Activated CD8-positive, alpha-beta memory T cell treated with anti-CD3 and anti-CD28 coated beads for 48 hours (primary cell): Measurements from ENCODE around the gene TNNI3.
"Not testable (repeated sequence)": the region's sequence is repeated elsewhere in the genome, so short reads cannot be mapped to it uniquely, and the experiment has no call there.

Source experiments
- DNase-seq, 3 experiments: peaks; one replicate each; pipeline ENCODE4 v3.0.0-alpha.2; 2020; ENCODE audit warnings: low read depth in 2 of 3, low spot score in 2 of 3

TNNI3 gene

DNA sequence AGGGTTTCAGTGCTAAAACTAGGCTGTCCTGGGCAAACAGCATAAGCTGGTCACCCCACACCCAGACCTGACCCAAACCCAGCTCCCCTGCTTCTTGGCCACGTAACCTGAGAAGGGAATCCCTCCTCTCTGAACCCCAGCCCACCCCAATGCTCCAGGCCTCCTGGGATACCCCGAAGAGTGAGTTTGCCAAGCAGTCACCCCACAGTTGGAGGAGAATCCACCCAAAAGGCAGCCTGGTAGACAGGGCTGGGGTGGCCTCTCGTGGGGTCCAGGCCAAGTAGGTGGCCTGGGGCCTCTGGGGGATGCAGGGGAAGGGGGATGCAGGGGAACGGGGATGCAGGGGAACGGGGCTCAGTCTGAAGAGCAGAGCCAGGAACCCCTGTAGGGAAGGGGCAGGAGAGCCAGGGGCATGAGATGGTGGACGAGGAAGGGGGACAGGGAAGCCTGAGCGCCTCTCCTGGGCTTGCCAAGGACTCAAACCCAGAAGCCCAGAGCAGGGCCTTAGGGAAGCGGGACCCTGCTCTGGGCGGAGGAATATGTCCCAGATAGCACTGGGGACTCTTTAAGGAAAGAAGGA, 42.9 kb downstream of the TNNI3 start:
- no peak for DNase-seq

DNA sequence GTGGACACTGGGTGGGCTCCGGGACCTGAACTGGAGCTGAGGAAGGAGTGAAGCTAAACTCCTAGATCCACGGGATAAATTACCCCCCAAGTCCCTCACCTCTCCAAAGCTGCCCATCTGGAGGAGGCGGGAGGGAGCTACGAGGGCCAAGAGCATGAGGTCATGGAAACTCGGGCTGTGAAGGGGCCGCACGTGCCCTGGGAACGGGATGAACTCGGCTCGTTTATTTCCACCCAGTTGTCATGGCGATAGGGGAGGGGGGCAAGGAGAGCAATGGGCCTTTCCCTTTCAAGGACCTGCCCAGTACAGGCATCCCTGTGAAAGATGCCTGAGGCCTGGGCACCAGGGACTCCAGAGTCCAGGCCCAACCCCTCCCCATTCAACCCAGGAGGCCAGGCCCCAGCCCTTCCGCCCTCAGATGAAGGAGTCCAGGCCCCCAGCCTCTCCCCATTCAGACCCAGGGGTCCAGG, 43.9 kb downstream of the TNNI3 start:
- DNase-seq = no peak

- no peak for DNase-seq
Observed at GRCh38 chr19:55112777-55113569, 44.6 kb downstream of the TNNI3 start.

DNA sequence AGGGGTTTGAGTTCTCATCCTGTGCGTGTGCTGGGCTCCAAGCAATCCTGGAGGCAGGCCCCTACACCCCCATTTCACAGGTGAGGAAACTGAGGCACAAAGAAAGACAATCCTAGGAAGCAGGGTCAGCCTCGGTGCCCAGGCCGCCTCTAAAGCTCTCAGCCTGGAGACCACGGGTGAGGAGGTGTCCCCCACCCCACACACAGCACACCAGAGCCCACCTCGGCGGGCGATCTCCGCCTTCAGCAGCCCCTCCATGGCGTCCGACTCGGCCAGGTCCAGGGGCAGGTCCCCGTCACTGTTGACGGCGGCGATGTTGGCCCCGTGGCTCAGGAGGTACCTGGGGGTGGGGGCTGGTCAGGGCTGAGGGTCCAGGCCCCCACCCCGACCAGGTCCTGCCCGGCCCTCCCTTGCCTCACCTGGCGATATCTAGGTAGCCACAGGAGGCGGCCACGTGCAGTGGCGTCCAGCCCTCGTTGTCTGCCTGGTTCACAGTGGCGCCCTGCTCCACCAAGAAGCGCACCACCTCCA, 45.2 kb downstream of the TNNI3 start:
- DNase-seq = no peak

DNA sequence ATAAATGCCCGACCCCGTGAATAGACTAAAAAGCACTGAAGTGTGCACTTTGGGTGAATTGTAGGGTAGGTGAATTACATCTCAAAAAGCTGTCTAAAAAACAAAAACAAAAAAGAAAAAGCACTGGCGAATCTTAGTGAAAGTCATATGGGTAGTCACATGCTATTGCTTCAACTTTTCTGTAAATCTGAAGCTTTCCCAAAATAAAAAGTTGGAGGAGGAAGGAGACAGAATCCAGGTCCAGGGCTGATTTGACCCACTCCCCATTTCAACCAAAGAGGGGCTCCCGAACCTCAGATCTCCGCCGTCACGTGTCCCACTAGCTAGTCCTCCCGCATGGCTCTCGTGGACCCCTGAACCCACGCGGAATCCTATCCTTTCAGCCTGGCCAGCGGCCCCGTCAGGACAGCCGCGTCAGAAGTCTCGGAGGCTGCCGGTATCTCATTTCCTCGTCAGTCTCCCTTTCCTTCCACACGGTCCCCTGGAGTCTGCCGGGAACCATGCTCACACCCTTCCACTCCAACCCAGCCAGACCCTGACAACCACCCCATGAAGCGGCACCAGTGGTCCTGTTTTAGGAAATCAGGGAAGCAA, 46.2 kb downstream of the TNNI3 start:
- no peak for DNase-seq

DNA sequence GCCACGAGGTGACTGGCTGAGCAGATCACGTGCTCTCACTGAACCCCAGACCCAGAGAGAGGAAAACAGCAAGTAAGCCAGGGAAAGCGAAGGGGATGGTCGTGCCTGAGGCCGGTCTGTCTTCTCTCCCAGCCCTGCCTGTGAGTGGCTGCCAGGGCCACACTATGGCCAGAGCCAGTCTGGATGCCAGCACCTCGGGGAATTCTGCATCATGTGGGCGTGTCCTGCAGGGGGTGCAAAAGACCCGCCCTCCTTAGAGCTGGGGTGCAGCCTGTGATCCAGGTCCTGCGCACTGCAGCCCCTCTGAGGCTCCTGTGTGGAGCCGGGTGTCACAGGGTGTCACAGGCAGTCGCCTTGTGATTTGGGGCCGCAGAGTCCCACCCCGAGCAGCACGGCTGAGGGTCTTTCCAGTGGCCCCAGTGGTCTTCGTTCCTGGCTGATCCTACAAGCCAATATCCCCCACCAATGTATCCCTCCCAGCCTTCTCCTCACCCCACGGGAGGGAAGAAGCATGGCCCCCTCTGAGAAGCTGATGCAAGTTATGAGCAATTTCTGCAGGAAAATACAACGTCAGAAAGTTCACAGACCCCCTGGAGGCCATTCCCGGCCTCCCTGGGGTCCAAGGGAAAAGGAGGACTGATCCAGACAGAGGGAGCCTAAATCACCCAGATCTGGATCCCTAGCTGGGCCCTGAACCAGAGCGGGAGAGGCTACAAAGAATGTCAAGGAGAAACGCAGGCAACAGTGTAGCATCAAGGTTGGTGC, 47.8 kb downstream of the TNNI3 start:
- DNase-seq = no peak

GRCh38 chr19:55107252-55107651, 50.3 kb downstream of the TNNI3 start:
- not testable (repeated sequence) for DNase-seq

DNA sequence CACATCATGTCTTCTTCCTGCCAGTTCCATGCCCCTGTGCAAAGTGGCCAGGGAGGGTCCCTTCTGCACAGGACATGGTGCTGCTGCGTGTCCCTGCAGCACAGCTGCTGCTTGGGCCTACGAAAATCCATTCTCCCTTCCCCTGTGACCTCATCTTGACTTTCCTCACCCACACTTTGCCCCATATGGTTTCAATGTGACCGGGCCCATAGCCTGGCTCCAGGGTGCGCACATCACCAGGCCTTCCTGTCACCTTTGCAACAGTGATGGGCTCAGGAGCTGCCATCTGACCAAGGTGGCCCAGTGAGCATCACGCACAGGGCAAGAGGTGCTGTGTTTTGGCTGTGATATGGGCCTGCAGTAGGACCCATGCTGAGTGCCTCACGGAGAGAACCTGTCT, 50.9 kb downstream of the TNNI3 start:
- DNase-seq = no peak

GRCh38 chr19:55105237-55105636, 52.3 kb downstream of the TNNI3 start:
- DNase-seq = no peak

GRCh38 chr19:55103190-55103589, 54.3 kb downstream of the TNNI3 start:
- no peak for DNase-seq
